ENCODE measurements around the gene JHY. TPM values are rescaled to one million over a fixed set of nuclear protein-coding genes. Genes with fewer than 3 reads are reported as not detected.
A peak's percentile ranks its signal among the peaks of the same experiment; 100 is the strongest.
"Not testable (repeated sequence)": the region's sequence is repeated elsewhere in the genome, so short reads cannot be mapped to it uniquely, and the experiment has no call there.

Gene JHY
- total and polyA plus RNA-seq, 8 donors = 1.1 to 4.2 (median 2.1) TPM

GRCh38 chr11:122853971-122854446 is 28.6 kb upstream of the JHY start:
- intact Hi-C loops (cut with DNase I) = loop anchor here in 1 of 3 donors (10.0 kb wide), 1 partner anchor 59 kb away; no protein-coding TSS in a partner anchor
- ATAC-seq = peak; percentile 40 to 88 (median 82)
- 32 to 36% methylated on average over 3 of the region's 3 CpGs for WGBS, 2 donors

DNA sequence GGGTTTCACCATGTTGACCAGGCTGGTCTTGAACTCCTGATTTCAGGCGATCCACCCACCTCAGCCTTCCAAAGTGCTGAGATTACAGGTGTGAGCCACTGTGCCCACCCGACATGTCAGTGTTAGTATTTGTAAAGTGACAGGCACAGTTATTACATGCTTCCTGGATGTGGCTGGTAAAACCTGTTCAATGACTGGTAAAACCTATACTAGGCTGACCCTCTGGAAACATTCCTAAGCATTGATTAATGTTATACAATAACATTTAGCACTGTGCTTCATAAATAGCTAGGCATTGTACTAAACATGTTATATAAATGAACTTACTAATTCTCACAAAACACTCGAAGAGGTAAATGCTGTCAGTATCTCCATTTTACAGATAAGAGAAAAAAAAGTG is 20.9 kb upstream of the JHY start:
- no peaks in the 10 kb centered on the region for H3K4me1 ChIP-seq
- intact Hi-C loops (cut with DNase I) = no loop called here
- ATAC-seq (no peak), DNase-seq (no peak), FAIRE-seq (no peak)
- H3K9me3 ChIP-seq = no peaks in the 10 kb centered on the region
- no peaks in the 10 kb centered on the region for H3K27me3 ChIP-seq
- no peak overlapping the region for H3K4me3 ChIP-seq
- H3K27ac ChIP-seq = no peak overlapping the region
- WGBS, 2 donors = 20 to 27% methylated on average over 3 of the region's 3 CpGs
- no peak for TF ChIP-seq CTCF (IDR thresholded peaks at IDR 0.05)
- H3K36me3 ChIP-seq = no peaks in the 10 kb centered on the region

More at GRCh38 chr11:122853971-122854446, 28.6 kb upstream of the JHY start:
- peak; percentile 96 for FAIRE-seq
- H3K4me1 ChIP-seq = no peaks in the 10 kb centered on the region
- peak in 3 of 6 donors; percentile 13 to 55 (median 22) for DNase-seq
- H3K4me3 ChIP-seq = no peak overlapping the region
- no peaks in the 10 kb centered on the region for H3K9me3 ChIP-seq
- H3K27ac ChIP-seq = no peak overlapping the region
- peak; percentile 36 to 71 (median 61) for TF ChIP-seq CTCF (IDR thresholded peaks at IDR 0.05)
- H3K36me3 ChIP-seq = no peaks in the 10 kb centered on the region
- H3K27me3 ChIP-seq = peaks cover 0 to 9% (median 0%) of the 10 kb centered on the region in 4 donors

- 46 to 65% methylated on average over 1 of the region's 1 CpG for WGBS, 2 donors
- Histone ChIP-seq H3K27me3 (no peaks in the 10 kb centered on the region), H3K9me3 (no peaks in the 10 kb centered on the region), H3K27ac (no peak overlapping the region), H3K4me3 (no peak overlapping the region), H3K36me3 (no peaks in the 10 kb centered on the region), H3K4me1 (no peaks in the 10 kb centered on the region)
- intact Hi-C loops (cut with DNase I) = no loop called here
- DNase-seq (no peak), FAIRE-seq (no peak), ATAC-seq (no peak)
- no peak for TF ChIP-seq CTCF (IDR thresholded peaks at IDR 0.05)
These were observed 20.5 kb upstream of the JHY start for GRCh38 chr11:122862091-122862490.

GRCh38 chr11:122863154-122863553 is 19.4 kb upstream of the JHY start:
- ATAC-seq; H3K4me1 ChIP-seq; H3K27me3 ChIP-seq; intact Hi-C loops (cut with DNase I); H3K36me3 ChIP-seq; H3K9me3 ChIP-seq; H3K4me3 ChIP-seq; DNase-seq; H3K27ac ChIP-seq; FAIRE-seq: not testable (repeated sequence)
- WGBS, 2 donors = 43 to 71% methylated on average over 1 of the region's 1 CpG

DNA sequence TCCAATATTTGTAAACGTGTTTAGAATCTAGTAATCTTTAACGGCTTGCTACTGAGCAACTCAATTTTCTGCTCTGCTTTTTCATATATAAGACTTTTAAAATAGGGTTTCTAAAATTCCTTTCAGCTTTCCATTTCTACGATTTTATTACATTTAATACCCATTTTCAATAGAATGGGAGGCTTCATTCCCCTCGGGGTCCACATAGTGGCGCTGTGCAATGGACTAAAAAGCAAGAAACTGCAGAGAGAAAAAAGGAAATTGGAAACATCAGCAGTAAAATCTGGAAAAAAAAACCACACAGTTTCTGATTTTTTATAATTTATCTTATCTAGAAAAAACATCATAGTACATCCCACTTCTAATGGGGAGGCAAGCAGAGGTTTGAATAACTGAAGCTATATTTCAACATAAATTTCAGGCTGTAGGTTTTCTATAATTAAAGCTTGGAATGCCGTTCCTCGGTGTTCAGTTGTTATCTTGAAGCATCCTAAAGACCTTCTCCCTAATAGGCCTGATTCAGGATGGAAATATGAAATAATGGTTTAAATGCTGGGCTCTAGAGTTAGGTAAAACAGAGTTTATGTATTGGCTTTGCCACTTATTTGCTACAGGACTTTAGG is 18.7 kb upstream of the JHY start:
- H3K27ac ChIP-seq = no peak overlapping the region
- TF ChIP-seq CTCF (IDR thresholded peaks at IDR 0.05) = peak in 3 of 4 donors; percentile 65 to 74 (median 69)
- intact Hi-C loops (cut with DNase I) = no loop called here

More for the DNA sequence above, 18.7 kb upstream of the JHY start:
- H3K9me3 ChIP-seq = no peaks in the 10 kb centered on the region
- H3K27me3 ChIP-seq = no peaks in the 10 kb centered on the region
- 16 to 19% methylated on average over 7 of the region's 7 CpGs for WGBS, 2 donors
- FAIRE-seq = peak; percentile 56
- no peaks in the 10 kb centered on the region for H3K4me1 ChIP-seq
- DNase-seq = peak in 1 of 6 donors; percentile 49
- no peak overlapping the region for H3K4me3 ChIP-seq
- H3K36me3 ChIP-seq = no peaks in the 10 kb centered on the region
- peak in 3 of 4 donors; percentile 74 to 82 (median 82) for ATAC-seq

Measured in pancreas (tissue), 10 donors.